ENCODE measurements around the gene STUM.

STUM gene

DNA sequence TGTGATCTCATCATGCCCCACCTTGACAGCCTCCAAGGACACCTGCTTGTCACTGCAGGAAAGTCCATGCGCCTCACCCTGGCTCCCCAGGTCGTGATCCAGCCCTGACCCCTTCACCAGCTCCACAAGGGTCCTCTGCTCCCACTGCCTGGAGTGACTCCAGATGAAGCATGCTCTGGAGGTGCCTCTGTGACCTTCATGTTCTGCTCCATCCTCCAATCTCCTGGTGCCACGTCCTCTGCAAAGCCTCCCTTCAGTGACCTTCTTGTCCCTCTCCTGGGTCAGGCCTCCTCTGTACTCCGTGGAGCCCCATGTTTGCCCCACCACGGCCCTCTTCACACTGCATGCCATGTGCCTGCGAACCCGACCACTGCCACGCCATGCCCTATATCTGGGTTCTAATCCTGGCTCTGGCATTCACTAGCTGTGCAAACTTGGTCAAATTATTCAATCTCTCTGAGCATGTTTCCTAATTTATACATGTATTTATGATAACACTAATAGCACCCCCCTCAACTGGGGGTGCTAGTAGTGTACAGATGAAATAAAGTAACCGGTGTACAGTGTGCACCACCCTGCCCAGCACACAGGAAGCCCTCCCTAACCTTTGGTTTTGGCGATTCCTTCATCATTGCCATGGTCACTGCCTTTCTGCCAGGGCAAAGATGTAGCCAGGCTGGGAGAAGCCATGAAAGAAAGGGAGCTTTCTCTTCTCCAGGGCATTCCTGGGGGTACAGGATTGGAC is 77.4 kb downstream of the STUM start:
- no peak for DNase-seq (ENCODE audit: low read depth in 2 of 2)

DNA sequence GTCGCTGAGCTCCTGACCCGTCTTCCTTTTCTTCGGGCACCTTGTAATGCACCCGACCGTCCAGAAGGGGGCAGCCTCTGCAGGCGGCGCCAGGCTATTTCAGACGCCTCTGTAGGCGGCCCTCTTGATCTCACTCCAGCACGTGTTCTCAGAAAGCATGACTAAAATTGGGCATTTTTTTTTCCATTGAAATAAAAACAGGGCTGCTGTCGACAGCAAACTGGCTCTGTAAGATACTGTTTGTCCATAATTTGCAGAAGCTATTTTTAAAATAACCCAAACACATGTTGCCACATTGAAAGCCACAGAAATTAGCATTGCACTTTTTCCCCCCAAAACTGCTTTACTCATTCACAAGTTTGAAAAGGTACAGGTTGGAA is 78.0 kb downstream of the STUM start:
- peak; percentile 64 to 77 for DNase-seq (ENCODE audit: low read depth in 2 of 2)

DNA sequence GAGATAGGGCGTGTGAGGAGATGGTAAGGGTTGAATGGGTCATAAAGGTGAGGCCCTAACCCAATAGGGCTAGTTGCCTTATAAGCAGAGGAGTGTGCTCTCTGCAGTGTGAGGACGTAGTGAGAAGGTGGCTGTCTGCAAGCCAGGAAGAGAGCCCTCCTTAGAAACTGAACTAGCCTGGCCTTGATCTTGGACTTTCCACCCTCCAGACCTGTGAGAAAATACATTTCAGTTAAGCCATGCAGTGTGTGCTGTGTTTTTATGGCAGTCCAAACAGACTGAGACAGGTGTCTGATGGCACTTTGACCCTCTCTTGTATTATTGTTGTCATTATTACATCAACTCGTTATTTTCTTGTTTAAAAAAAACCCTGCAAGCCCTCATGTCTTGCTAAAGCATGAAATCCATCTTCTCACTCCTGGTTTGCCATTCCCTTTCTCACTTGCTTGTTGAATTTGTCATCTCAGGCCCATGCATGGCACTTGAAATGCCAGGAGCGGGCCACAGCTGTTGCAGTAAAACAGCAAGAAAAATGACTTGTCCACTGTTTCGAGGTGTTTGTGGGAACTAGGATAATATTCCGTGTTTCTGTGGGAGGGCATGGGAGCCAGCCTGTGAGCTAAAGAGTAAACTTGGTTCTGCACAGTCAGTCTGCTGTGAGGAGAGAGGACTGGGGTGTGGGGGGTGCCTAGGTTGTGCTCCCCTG is 78.6 kb downstream of the STUM start:
- no peak for DNase-seq (ENCODE audit: low read depth in 2 of 2)

DNA sequence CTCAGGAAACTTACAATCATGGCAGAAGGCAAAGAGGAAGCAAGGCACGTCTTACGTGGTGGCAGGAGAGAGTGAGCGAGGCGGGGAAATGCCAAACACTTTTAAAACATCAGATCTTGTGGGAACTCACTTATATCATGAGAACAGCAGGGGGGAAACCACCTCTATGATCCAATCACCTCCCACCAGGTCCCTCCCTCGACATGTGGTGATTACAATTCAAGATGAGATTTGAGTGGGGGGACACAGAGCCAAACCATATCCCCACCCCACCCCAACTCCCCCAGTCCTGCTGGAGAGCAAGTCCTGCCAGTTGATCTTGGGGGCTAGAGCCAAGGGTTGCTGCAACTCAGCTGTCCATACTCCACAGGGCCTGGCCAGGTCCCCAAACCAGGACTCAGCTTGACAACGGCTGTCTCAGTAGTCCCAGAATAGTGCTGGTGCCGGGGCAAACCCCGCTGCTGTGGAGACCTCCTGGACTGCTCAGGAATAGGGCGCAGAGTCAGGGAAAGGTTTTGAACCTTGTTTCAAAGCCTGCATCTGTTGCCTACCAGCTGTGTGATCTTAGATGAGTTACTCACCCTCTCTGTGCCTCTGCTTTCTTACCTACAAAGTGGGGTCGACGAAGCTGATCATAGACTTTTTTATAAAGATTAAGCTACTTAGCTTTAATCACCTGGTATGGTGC is 79.5 kb downstream of the STUM start:
- no peak for DNase-seq (ENCODE audit: low read depth in 2 of 2)

DNA sequence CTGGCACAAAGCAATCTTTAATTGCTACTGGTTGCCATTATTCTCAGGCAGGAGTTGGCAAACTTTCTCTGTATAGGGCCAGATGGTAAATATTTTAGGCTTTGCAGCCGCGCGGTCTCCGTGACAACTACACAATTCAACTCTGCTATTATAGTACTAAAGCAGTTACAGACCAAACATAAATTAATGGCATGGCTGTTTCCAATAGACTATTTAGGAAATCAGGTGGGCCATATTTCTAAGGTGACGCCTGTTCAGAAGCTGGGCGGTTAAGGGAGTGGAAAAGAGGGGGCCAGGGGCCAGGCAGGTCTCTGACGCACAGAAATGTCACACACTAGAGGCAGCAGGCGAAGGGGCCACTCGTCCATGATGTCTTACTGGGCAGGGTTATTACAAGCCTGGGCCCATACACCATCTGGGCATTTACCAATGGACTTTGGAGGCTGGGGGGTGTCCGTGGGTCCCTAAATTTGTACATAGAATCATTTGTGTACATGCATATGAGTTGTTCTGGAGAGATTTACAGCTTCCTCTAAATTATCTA is 80.1 kb downstream of the STUM start:
- no peak for DNase-seq (ENCODE audit: low read depth in 2 of 2)

DNA sequence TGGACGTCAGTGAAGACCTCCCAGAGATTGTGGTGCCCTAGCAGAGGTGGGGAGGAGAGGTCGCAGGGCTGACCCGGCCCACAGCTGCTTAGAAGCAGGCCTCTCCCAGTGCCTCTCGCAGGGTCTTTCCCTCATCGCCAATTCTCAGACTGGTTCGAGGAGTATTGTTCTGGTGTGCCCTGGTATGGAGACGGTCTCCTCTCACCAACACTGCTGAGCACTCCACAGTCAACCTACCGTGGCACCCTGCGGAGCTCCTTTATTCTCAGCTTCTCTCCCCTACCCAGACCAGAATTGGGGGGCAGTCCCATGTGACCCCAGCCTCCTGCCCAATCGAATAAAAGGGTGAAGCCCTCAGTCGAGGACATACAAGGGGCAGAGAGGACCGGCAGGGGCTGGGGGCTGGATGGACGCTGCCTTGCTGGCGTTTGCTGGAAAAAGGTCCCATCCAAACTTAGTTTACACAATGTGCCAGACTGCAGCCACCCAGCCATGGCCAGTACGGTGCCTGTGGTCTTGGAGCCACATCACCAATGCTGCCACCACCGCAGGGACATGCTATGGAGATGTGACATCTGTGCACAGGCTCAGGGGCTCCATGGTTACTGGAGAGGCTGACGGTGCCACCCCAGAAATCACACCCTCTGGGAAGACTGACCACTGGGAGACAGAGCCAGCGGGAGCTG is 80.8 kb downstream of the STUM start:
- DNase-seq (ENCODE audit: low read depth in 2 of 2), result no peak

DNA sequence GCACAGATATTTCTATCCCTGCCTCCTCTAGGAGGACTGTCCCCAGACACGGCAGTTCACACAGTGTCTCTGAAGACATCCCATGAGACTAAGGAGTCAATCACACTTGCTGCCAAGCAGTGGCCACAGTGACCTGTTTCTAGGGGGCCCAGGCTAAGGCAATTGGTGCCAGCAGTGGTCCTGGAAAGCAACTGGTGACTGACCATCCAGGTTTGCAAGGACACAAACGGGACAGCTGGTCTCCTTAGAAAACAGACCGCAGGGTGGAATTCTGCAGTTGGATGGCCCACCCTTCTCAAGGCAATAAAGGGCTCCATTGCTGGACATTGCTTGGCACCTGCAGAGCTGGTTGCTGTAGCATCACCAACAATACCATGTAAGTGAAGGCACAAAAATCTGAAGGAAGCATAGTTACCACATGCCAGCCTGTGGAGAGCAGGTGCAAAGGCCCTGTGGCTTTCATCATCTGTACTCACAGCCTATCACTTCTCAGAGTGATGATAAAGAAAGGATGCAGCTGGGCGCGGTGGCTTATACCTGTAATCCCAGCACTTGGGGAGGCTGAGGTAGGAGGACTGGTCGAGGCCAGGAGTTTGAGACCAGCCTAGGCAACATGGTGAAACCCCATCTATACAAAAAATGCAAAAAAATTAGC is 81.5 kb downstream of the STUM start:
- no peak for DNase-seq (ENCODE audit: low read depth in 2 of 2)

DNA sequence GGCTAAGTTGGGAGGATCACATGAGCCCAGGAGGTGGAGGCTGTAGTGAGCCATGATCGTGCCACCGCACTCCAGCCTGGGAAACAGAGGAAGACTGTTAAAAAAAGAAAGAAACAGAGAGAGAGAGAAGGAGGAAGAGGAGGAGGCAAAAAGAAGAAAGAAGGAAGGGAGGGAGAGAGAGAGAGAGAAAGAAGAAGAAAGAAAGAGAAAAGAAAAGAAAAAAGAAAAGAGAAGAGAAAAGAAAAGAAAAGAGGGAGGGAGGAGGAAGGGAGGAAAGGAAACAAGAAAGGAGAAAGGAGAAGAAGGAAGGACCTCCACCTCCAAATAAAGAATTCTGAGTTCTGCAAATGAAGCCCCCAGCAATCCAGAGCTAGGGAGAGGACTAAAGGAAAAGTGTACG is 82.0 kb downstream of the STUM start:
- no peak for DNase-seq (ENCODE audit: low read depth in 2 of 2)

DNA sequence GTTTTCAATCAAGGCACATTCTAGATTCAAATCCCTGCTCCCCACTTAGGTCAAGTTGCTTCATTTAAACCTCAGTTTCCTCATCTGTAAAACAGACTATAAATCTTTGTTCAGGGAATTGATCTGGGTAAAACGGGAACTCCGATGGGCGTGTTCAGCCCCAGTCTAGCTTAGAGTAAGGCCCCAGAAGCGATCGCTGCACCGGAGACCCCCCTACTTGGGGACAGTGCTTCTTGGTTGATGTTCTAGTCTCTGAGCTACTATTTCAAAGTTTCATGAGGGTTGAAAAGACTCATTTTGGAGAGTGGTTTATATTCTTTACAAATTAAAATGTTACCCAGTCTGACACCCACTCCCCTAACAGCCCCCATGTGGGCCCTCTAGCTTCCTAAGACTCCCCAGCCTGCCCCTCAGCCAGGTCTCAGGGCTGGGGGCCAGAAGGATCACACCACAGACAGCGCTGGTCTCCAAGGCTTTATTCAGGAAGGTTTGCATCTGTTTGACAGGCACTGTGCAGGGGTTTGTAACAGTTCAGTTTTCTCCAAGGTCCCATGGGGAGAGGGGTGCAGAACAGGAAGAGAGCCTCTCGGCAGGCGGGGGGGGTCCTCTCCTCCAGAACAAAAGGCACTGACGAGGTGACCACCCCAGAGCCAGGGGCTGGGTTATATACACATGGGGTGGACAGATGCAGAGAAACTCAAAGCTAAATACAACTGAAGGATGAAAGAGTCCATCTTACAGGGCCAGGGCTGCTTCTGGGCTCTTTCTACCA is 82.9 kb downstream of the STUM start:
- no peak for DNase-seq (ENCODE audit: low read depth in 2 of 2)

DNA sequence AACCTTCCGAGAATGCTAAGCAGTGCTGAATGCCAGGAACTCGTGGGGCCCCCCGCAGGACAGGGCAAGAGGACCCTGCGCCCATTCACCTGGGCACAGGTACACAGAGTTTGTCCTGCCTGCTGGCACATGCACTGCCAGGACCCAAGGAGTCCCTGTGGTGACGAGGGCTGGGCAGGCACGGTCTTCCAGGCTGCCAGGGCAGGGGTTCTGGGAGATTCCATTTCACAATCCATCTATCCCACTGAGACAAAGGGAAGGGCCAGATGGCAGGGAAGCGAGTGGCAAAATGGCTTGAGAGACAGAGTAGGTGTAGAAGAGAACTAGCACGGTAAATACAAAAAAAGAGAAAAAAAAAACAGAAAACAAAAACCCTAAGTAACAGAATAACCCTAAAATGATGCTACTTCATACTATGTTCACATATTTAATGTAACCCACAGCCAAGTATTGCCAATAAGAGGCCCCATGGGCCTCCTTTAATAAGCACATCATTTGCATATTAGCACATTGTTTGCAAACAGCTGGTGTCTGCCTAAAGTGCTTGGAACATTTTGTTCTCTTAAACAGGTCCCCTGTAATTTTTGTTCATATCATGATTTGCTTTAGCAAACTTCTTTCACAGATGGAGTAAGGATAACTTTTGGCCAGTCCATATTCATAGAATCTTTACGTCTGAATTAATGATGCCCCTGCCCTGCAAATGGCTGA is 83.8 kb downstream of the STUM start:
- no peak for DNase-seq (ENCODE audit: low read depth in 2 of 2)

DNA sequence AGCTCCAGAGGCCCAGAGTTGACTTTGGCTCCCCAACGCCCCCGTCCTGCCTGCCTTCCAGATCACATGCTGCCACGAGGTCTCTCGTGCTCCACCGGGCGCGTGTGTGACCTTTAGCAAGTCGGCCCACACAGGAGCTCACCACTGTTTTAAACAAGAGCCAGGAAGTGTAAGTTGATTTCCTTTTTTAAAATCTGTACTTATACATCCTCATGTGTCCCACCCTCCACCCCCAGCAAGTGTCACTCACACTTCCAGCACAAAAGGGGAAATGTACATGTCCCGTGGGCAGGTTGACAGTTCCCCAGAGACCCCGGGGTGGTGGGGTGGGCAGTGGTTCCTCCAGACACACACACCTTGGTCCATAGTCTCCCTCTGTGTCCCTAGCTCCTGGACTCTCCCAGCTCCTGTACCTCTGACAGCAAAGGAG is 84.4 kb downstream of the STUM start:
- DNase-seq (ENCODE audit: low read depth in 2 of 2), result no peak

DNA sequence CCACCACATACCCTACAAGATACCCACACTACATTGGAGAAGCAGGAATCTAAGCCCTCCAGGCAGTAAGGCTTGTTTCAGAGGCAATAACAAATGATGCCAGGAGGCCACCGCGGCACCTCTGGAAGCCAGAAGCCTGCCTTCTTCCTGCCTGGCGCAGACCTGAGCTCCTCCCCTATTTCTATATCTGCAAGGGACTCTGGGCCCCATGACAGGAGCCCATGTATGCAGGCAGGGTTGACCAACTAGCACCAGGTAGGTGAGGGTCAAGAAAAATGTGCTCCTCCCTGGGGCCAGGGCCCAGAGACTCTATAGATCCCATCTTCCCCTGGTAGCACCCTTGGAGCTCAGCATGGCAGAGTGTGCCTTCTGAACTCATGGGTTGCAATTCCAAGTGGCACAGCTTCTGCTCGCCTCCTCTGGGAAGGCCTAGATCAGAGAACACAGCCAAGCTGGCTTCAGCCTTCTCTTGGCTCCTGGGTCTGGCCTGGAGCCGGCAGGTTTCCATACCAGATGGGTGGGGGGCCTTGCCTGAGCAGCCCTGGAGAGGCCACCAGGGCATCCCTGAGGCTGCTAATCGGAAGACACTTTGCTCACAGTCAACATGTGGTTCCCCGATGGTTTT is 85.1 kb downstream of the STUM start:
- DNase-seq (ENCODE audit: low read depth in 2 of 2), result no peak

DNA sequence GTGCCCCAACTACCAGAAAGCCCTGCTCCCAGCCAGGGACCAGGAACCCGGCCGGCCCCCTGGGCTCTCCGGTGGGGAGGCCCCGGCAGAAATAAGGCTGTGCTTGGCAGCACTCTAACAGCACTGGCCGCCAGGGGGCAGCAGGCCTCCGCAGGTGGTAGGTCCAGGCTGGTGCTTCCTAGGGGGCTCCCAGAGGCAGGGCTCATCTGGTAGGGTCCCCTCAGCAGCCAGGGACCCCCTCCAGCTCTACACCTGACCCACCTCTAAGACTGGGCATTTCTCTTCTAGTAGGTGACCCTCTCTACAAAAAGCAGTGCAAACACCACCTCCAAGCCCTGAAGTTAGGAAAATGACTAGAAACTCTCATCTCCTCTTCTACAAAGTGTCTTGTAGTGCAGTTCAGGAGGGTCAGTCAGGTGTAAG is 85.6 kb downstream of the STUM start:
- peak; percentile 79 for DNase-seq (ENCODE audit: low read depth in 2 of 2)

DNA sequence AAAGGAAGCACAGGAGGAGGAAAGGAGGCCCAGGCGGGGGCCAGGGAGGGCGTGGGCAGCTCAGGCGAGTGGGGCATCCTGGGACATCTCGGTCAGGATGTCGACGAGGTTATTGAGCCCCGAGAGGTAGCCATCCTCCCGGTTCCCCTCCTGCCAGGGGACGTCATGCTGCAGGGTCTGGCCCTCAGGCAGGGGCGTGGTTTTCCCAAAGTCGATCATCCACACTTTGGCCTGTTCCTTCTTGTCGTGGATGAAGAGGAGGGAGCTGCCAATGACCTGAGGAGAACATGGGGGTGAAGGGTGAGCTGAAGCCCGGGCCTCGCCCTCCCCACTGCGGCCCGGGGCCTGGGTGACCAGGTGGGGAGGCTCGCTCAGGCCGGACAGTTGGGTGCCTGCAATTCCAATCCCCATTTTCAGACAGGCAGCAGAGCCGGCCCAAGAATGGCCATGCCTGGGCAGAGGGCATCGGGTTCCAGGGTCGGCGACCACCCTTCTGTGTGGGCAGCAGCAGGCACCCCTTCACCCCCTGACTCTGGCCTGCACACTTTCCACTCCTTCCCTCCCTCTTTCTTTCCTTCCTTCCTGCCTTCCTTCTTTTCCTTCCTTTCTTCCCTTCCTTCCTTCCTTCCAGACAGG is 86.2 kb downstream of the STUM start:
- no peak for DNase-seq (ENCODE audit: low read depth in 2 of 2)

DNA sequence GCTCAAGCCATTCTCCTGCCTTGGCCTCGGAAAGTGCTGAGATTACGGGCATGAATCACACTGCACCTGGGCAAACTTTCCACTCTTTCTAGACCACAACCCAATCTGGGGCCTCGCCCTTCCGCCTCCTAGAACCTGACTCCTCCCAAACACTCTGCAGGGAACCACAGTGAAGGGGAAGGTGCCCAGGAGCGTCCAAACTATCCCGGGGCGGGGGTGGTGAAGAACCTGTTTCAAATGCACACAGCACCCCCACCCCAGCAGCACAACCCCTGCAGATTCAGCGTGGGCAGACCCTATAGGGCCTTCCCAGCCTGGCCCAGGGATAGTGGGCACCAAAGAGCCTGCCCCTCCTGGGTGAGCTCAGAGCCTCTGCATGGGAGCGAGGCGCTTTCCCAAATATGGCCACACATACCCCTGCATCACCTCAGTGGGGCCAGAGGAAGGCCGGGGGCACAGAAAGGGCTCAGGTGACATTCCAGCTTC is 86.9 kb downstream of the STUM start:
- peak in 1 of 2 donors; percentile 46 for DNase-seq (ENCODE audit: low read depth in 2 of 2)

DNA sequence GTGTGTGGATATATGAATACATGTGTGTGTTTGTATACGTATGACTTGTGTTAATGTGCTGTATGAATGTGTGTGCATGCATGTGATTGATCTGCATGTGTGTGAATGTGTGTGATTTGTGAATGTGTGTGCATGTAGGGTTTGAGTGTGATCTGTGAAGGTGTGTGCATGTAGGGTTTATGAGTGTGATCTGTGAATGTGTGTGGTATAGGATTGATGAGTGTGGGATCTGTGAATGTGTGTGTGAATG is 88.2 kb downstream of the STUM start:
- DNase-seq (ENCODE audit: low read depth in 2 of 2), result no peak

DNA sequence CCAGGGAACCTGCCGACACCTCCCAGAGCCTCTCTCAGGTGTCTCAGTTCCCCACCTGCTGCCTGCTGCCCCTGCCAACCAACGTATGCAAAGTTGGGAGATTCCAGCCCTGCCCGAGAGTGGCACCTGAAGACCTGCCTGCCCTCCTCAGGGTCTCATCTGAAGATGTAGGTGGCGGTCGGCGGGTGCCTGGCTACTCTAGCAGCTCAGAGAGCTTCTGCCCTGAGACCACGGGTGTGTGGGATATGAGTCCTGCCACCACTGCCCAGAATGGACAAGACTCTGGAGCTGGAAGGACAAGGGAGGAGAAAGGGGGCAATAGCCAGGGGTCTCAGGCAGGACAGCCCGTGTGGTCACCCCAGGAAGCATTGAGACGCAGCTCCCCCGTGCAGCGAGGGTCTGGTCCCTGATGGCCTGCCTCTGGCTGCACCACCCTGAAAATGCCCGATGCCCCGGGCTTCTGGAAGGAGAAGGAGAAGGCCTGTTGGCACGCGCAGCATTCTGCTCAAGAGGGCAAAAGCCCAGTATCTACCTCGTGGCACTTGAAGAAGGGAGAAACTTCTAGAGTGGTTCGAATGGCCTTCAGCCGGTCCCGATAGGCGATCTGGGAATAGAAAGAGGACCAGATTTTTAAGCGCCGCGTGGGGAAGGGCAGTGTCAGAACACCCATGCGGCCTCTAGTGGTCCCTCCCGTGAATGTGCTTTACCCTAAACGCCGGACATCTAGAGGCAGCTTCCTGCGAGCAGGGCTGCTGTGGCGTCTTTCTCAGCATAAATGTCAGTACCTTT is 88.8 kb downstream of the STUM start:
- DNase-seq (ENCODE audit: low read depth in 2 of 2), result no peak

DNA sequence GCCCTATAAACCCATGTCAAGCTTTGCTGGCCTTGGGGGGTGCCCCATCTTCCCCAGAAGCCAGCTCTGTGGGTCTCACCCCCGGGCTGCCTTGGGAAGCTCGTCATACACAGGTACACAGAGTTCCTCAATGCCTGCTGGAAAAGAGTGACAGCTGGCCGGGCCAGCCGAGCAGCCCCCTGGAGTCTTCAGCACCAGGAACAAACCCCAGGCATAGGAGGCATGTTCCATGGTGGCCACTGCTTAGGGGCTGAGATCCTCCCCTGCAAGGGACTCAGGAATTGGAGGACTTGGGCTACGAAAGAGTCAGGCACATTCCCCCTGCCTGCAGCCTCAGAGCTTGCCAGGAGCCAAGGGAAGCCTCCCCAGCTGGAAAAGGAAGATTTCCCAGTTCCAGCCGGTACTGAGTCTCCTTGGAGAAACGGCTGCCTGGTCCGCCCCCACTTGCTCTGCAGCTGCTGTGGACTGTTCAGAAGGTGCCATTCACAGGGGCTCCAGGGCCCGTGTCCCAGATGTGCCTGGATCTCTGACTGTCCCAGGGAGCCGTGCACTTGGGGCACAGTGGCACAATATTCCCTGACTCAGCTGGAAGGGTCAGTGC is 89.5 kb downstream of the STUM start:
- no peak for DNase-seq (ENCODE audit: low read depth in 2 of 2)

Measured in stimulated activated CD8-positive, alpha-beta memory T cell treated with anti-CD3 and anti-CD28 coated beads, Interleukin-2, amount 100 ng/mL, for 48 hours (primary cell).